ENCODE data around the gene FGF12.

The FGF12 gene

DNA sequence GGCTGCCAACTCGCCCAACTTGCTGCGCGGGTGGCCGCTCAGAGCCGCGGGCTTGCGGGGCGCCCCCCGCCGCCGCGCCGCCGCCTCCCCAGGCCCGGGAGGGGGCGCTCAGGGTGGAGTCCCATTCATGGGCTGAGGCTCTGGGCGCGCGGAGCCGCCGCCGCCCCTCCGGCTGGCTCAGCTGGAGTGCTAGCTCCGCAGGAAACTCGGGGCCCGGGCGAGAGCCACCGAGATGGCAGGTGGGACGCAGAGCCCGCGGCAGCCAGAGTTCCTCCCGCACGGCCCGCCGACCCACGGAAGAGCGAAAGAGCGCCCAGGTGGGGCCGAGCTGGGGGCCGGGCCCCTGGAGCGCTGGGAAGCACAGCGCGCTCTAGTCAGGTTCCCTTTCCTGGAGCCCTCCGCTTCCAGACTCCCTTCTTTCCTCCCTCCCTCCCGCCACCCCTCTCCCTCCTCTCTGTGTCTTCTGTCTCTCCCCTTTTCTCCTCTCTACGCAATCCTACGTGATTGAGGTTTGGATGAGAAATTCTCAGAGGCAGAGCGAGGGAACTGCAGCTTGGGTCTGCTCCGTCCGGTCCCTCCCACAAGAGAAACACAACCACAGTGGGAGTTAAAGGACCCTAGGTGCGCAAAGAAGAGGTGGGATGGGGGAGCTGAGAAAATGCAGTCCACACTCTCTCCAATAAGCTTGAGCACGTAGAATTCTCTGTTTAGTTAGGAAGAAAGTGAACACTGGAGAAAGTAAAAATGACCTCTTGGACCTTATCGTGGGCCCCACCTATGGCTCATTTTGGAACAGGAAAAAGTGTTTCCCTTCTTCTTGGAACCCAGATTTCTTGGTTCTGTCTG lies 317.3 kb downstream of the FGF12 start:
- no peak for DNase-seq (ENCODE audit: low spot score)

DNA sequence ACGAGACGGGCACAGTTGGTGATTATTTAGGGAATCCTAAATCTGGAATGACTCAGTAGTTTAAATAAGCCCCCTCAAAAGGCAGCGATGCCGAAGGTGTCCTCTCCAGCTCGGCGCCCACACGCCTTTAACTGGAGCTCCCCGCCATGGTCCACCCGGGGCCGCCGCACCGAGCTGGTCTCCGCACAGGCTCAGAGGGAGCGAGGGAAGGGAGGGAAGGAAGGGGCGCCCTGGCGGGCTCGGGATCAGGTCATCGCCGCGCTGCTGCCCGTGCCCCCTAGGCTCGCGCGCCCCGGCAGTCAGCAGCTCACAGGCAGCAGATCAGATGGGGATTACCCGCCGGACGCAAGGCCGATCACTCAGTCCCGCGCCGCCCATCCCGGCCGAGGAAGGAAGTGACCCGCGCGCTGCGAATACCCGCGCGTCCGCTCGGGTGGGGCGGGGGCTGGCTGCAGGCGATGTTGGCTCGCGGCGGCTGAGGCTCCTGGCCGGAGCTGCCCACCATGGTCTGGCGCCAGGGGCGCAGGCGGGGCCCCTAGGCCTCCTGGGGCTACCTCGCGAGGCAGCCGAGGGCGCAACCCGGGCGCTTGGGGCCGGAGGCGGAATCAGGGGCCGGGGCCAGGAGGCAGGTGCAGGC lies 318.0 kb downstream of the FGF12 start:
- DNase-seq (ENCODE audit: low spot score): peak; percentile 23

DNA sequence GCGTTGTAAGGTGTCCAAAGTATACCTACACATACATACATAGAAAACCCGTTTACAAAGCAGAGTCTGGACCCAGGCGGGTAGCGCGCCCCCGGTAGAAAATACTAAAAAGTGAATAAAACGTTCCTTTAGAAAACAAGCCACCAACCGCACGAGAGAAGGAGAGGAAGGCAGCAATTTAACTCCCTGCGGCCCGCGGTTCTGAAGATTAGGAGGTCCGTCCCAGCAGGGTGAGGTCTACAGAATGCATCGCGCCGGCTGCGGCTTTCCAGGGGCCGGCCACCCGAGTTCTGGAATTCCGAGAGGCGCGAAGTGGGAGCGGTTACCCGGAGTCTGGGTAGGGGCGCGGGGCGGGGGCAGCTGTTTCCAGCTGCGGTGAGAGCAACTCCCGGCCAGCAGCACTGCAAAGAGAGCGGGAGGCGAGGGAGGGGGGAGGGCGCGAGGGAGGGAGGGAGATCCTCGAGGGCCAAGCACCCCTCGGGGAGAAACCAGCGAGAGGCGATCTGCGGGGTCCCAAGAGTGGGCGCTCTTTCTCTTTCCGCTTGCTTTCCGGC lies 318.6 kb downstream of the FGF12 start:
- no peak for DNase-seq (ENCODE audit: low spot score)

DNA sequence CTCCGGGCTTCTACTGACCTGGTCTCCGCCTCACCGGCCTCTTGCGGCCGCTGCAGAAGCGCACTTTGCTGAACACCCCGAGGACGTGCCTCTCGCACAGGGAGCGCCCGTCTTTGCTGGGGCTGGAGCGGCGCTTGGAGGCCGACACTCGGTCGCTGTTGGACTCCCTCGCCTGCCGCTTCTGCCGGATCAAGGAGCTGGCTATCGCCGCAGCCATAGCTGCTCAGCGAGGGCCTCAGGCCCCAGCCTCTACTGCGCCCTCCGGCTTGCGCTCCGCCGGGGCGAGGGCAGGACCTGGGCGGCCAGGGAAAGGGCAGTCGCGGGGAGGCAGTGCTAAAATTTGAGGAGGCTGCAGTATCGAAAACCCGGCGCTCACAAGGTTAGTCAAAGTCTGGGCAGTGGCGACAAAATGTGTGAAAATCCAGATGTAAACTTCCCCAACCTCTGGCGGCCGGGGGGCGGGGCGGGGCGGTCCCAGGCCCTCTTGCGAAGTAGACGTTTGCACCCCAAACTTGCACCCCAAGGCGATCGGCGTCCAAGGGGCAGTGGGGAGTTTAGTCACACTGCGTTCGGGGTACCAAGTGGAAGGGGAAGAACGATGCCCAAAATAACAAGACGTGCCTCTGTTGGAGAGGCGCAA lies 319.2 kb downstream of the FGF12 start:
- peak; percentile 5 for DNase-seq (ENCODE audit: low spot score)

DNA sequence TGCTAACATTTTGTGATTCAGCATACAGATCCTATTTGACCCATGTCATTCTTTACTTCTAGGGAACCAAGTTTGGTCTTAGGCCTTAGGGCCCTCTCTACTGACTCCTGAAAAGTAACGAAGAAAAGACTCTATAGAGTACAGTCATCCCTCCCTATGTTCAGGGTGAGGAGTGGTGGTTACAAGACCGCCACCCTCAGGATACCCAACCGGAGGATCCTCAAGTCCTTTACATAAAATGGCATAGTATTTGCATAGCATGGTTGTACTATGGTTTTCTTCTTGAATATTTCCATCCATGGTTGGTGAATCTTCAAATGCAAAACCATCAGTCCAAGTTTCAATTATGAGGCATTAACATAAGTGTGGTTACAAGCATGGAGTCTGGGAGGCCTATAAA lies 327.6 kb downstream of the FGF12 start:
- DNase-seq (ENCODE audit: low spot score): no peak

DNA sequence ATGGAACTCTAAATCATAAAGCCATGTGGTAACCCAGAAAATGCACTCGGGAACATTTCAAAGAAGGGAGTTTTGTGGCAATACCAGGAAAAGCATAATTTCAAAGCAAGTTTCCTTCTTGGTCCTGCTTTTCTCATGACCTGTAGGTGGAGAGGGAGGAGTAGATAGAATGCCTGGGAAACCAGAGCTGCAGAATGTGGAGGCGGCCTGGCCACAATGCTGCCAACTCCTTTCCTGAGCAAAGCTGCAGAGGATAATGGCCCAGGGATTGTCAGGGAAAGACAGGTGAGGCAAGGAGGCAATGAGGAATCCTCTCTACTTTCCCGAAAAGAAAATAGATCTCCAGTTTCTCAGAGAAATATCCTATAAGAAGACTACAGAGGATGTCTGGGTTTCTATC lies 330.3 kb downstream of the FGF12 start:
- DNase-seq (ENCODE audit: low spot score): no peak

DNA sequence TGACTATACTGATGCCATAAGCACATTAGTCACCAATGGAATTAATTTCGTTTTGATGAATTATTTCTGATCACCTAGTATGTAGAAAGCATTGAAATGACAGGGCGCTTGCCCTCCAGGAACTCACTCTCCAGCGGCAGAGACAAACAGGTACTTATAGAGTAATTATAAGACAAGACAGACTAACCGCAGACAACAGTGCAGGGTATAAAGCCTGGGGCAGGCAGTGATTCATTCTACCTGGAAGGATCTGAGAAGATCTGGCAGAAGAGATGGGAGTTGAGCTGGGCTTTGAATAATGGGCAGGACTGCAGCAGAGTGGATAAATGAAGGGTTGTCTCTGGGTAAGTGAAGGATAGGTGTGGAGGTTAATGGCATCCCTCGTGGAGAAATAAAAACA lies 331.8 kb downstream of the FGF12 start:
- no peak for DNase-seq (ENCODE audit: low spot score)

DNA sequence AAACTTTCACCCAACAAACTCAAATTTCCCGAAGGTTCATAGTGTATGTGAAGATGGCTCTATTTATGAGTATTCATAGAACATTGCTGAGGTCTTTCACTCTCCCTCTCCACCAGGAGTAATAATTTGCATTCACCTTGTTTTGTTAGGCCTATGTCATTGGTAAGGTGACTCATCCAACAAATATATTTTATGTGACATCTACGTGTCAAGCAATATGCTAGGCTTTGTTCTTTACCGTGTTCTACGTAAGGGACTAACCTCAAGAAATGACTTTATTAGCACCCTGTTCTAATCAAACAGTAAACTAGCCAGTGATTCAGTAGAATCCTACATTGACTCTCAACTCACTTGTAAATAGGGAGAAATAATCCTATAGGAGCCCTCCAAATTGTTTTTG lies 334.4 kb downstream of the FGF12 start:
- no peak for DNase-seq (ENCODE audit: low spot score)

DNA sequence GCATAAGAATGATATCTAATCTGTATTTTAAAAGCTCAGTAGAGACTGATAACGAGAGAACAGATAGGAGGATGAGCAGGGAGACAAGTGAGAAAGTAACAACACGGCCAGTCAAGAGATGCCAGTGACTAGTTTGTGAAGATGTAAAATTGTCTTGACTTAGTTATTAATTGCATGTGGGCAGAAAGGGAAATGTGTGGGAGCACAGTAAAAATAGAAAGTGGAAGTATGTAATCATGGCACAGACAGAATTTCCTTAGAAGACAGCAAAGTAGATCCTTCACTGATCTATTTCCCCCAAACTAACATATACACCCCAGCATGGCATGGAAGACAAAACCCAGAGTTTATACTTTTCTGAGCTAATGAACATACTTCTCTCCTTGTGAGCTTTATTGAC lies 344.5 kb downstream of the FGF12 start:
- DNase-seq (ENCODE audit: low spot score): no peak

DNA sequence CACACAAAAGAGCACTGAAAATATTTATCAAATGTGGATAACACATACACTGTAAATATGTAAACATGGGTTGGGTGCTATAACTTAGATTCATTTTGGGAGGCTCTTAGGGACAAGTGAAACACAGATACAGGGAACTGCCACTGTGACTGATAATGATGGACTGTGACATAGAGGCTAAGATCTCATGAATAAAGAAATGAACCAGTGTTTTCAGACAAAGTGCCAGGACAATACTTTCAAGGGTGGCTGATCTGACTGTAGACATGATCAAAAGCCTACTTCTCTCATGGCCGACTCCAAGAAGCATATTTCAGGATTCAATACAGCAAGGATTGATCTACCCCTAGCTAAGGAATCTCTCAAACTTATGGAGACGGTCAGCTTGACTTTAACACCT lies 353.8 kb downstream of the FGF12 start:
- no peak for DNase-seq (ENCODE audit: low spot score)

DNA sequence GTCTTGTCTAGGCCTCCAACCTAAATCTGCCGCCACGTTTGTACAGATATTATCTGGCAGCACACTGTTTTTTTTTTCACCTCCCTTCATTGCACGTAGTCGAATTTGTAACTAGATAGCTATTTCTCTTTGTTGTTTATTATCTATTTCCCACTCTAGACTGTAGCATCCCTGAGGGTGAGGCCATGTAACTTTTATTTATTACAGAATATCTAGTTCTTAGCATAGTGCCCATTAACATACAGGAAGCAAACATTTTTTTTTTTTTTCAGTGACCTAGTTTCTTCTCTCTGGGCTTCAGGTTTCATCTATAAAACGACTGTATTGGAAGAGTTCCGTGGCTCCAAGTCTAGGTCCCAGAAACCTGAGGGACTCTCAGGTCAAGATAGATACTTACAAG lies 354.3 kb downstream of the FGF12 start:
- no peak for DNase-seq (ENCODE audit: low spot score)

DNA sequence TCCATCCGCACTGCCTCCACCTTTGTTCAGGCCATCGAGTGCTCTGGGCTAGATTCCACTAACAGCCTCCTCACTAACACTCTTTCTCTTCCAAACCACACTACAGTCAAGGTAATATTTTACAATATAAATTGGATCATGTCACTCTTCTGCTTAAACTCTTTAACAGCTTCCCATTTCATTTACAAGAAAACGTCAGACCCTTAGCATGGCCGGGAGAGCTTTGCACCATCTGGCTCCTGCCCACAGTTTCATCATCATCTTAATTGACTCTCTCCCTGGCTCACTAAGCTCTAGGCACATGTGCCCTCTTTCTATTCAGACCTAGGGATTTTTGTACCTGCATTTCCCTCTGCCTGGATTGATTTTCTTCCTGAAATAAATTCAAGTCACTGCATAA lies 354.7 kb downstream of the FGF12 start:
- DNase-seq (ENCODE audit: low spot score): no peak

DNA sequence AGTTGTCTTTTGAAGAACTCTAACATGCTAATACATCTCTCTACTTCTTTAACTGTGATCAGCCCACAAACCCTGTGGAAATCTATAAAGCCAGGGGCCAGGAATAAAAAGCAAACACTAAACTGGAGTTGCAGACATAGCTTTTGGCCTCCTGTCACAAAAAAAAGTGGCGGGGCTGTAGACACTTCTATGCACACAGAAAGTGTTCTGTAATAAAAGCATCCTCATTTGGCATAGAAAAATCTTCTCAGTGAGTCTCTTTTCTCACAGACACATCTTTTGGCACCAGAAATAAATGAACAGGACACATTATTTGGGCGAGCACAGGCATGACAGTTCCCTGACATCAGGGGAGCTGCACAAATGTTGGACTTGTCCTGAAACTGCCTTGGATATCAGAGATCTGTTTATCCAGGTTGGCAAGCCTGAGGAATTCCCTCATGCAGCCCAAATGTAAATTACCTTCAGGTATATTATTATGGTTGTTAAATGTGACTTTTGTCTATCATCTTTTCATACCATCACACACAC lies 355.4 kb downstream of the FGF12 start:
- no peak for DNase-seq (ENCODE audit: low spot score)

DNA sequence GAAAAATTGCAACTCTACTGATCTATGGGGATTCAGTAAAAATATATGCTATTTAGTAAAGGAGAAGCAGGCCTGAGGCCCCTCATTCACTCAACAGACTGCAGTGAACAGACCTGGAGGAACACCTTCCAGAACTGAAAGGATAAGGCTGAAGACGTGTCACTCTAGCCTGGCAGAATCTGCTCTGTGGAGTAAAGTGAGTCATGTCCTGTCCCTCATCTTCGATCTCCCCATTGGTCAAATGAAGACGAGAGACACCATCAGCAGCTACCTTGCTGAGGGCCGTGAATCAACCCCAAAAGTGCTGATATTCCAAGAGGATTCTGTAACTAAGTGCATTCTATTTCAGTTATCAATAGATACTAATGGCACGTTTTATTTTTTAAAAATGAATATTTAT lies 359.7 kb downstream of the FGF12 start:
- DNase-seq (ENCODE audit: low spot score): no peak

DNA sequence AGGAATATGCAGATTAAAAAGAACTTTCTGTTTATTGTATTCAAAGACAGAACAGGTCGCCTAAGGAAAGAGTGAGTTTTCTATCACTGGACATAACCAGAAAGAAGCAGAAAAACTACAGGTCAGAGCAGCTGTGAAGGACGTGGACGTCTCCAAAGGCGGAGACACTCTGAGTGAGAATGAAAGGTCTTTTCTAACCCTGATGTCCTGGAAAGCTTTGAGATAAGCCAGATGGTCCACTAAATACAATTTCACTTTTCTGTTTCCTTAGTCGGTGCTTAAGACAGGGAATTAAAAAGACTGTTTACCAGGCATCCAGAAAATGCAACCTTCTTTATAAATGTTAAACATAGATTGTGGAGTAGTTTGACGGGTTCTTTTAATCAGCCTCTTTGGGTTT lies 360.4 kb downstream of the FGF12 start:
- no peak for DNase-seq (ENCODE audit: low spot score)

DNA sequence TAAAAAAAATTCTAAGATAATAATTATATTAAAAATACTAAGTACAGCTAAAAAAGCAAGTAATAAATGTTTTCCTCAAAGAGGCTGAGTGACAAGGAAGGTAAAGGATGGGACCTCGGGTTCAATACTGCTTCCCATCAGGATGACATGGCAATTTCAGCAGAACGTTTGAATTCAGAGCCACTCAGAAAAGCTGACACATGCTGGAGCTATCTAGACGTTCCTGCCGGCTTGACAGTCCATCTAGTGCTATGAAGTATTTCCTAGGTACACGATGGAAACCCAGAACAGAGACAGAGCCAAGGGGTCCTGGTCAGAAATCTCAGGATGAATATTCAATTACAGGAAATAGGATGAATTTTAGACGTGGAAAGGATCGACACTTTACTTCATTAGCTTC lies 361.8 kb downstream of the FGF12 start:
- DNase-seq (ENCODE audit: low spot score): no peak

DNA sequence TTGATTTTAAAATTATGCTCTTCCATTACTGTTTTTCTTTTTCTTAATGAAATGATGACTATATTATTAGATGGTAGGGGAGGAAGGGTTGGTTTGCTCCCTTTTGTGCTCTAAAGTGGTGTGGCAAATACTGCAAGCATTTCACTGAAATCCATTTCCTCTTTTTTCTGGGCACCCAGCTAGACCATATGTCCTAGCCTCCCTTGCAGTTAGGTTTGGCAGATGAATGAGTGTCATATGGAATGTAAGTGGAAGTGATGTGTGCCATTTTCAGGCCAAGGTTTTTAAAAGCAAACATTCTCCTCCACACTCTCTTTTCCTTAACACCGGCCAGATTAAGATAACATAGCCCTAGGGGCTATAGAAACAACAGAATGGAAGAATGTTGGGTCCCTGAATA lies 363.0 kb downstream of the FGF12 start:
- no peak for DNase-seq (ENCODE audit: low spot score)

DNA sequence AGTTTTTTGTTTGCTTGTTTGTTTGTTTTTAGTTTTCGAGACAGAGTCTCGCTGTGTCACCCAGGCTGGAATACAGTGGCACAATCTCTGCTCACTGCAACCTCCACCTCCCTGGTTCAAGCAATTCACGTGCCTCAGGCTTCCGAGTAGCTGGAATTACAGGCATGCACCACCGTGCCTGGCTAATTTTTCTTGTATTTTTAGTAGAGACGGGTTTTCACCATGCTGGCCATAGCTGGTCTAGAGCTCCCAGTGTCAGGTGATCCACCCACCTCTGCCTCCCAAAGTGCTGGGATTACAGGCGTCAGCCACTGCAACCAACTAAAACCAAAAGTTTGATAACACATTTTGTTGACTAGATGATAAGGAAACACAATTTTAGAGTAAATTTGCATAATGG lies 372.7 kb downstream of the FGF12 start:
- no peak for DNase-seq (ENCODE audit: low spot score)

DNA sequence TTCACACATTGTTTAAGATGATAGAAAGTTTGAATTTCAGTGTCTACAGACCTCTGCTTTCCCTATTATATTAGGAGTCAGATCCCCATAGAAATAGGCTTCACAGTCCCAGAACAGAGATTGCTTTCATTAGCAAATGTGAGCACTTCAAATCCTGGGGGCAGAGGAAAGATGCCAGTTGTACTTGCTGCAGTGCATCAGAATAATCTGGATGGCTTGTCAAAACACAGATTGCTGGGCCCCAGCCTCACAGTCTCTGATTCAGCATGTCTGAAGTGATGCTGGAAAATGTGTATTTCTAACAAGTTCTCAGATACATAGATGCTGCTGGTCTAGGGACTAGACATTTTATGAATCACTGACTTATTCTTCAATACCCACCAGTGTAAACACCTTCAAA lies 375.2 kb downstream of the FGF12 start:
- DNase-seq (ENCODE audit: low spot score): no peak

DNA sequence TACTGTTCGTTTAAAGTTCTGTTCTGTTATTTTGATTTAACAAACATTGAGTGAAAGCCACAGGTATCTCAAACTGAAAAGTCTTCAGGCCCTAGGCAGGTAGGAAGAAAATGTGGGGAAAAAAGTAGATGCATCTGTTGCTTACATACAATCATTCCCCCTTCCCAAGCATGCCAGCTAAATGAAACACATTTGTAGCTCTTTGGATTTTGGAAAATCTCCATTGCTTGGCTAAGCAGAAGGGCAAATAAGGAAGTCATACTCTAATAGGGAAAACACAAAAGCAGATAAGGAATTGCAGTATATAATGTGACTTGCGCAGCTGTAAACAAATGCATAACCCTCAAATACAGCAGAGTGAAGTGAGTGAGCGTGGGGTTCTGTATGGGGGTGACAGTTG lies 375.9 kb downstream of the FGF12 start:
- DNase-seq (ENCODE audit: low spot score): no peak

DNA sequence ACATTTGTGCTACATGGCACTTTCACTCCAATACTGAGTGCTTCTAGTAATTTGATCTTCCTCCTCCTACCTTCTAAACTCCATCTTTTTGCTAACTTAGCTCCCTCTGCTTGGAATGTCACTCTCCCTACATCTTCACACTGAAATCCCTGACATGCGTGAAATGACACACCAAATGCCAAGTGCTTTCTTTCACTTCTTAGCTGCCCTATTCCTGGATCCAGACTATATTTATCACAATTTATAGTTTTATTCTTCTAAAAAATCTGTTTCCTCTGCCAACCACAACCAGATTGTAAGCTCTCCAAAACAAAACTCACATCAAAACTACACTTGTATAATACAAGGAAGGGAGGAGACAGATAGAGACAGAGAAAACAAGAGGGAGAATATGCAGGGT lies 387.3 kb downstream of the FGF12 start:
- DNase-seq (ENCODE audit: low spot score): no peak

DNA sequence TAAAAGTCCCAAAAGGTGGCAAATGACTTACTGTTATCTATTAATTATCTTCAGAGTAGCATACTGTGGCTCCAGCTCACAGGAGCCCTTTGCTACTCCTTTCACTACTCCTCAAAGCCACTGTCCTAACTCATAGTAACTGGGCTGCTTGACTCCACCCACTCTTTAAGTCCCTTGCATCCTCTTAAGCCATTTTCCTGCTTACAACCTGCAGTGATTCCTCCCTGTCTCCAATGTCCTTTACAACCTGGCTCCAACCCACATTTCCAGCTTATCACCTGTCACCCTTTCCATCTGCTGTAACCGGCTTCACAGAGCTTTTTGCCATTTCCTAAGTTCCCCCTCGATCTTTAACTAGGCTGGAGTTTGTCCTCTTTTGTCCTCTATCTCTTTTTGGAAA lies 388.1 kb downstream of the FGF12 start:
- no peak for DNase-seq (ENCODE audit: low spot score)

DNA sequence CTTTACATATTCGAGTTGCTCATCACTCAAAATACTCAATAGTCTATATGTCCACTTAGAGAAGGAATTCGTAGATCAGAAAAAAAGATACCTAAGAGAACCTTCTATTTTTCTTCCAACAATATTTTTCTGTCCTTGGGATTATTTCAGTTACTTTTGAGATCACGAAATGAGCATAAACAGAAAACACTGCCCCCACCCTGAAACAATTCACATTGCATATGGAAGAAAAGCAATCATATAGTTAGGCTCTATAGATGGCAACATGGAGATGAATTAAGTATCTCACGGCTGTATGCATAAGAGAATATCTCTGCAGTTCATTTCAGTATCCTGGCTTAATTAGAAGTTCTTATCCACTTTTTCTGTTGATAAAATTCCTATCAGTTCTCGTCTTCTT lies 391.1 kb downstream of the FGF12 start:
- no peak for DNase-seq (ENCODE audit: low spot score)

All from AG08396 (cell line).